Measurements from ENCODE around the gene MSI2.

DNA sequence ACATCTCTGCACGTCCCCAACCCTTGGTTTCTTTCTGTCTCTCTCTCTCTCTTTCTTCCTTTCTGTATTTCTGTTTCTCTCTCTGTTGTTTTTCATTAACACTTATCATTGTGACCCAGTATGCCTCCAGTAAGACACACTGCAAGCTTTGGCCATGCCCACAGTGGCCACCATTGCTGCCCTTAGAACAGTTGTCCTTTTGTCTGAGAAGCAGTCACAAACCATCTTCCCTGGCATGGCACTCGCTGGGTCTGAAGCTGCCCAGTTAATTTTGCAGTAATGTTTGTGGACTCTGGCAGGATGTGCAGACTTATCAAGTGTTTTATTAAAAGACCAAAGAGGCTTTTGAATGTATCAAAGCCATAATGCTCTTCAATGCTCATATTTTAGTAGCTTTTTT lies 146.9 kb downstream of the MSI2 start:
- TF ChIP-seq, protein P1, sequence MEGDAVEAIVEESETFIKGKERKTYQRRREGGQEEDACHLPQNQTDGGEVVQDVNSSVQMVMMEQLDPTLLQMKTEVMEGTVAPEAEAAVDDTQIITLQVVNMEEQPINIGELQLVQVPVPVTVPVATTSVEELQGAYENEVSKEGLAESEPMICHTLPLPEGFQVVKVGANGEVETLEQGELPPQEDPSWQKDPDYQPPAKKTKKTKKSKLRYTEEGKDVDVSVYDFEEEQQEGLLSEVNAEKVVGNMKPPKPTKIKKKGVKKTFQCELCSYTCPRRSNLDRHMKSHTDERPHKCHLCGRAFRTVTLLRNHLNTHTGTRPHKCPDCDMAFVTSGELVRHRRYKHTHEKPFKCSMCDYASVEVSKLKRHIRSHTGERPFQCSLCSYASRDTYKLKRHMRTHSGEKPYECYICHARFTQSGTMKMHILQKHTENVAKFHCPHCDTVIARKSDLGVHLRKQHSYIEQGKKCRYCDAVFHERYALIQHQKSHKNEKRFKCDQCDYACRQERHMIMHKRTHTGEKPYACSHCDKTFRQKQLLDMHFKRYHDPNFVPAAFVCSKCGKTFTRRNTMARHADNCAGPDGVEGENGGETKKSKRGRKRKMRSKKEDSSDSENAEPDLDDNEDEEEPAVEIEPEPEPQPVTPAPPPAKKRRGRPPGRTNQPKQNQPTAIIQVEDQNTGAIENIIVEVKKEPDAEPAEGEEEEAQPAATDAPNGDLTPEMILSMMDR (IDR thresholded peaks at IDR 0.05) = no peak
- no peak for TF ChIP-seq POLR2A (IDR thresholded peaks at IDR 0.05)

Data from right lobe of liver (tissue), 4 donors.